H1 (cell line): ENCODE results near the gene SLC30A3.

Experiments used
- CBX5 ChIP-seq: fragments of 300-800, 300-1000 bp; sonication (generic); IDR thresholded peaks from 2 replicates; pipeline ENCODE4 v1.7.1; 2016; ENCODE audit warnings: antibody characterized with exemption, low read length, low read depth
- CHD2 ChIP-seq: IDR thresholded peaks from 2 replicates; pipeline ENCODE4 v1.6.1; 2012; ENCODE audit warnings: low read length, improper control_type of control experiment
- EP300 ChIP-seq, 2 experiments: IDR thresholded peaks; 1 replicate in 1 of 2; 2 replicates in 1 of 2; pipeline ENCODE4 v1.6.1; 2011 to 2012; ENCODE audit warnings: low read depth in 2 of 2, low read length in 2 of 2, mild to moderate bottlenecking in 2 of 2, borderline replicate concordance in 1 of 2, inconsistent platforms in 1 of 2, moderate library complexity in 1 of 2
- GABPA ChIP-seq: IDR thresholded peaks from 2 replicates; pipeline ENCODE4 v1.6.1; 2011; ENCODE audit warnings: mild to moderate bottlenecking, low read length, moderate library complexity, borderline replicate concordance; ENCODE audit not compliant: insufficient read depth
- GTF2F1 ChIP-seq: IDR thresholded peaks from 2 replicates; pipeline ENCODE4 v1.6.1; 2012; ENCODE audit warnings: low read depth, low read length, improper control_type of control experiment, borderline replicate concordance
- NANOG ChIP-seq: IDR thresholded peaks from 2 replicates; pipeline ENCODE4 v1.6.1; 2011; ENCODE audit warnings: low read length, low read depth, mild to moderate bottlenecking, inconsistent platforms; ENCODE audit not compliant: insufficient read depth, poor library complexity, severe bottlenecking
- POLR2A ChIP-seq, 2 experiments: IDR thresholded peaks; 1 replicate in 1 of 2; 2 replicates in 1 of 2; pipeline ENCODE4 v1.6.1; 2011; ENCODE audit warnings: low read depth in 2 of 2, low read length in 2 of 2, mild to moderate bottlenecking in 2 of 2; ENCODE audit errors: control extremely low read depth in 1 of 2
- RAD21 ChIP-seq, 2 experiments: IDR thresholded peaks in 1 of 2; conservative IDR thresholded peaks in 1 of 2; 2 replicates each; pipeline ENCODE4 v1.6.1; 2011; ENCODE audit warnings: low read depth in 2 of 2, low read length in 2 of 2, improper control_type of control experiment in 1 of 2, inconsistent platforms in 1 of 2, mild to moderate bottlenecking in 1 of 2, moderate library complexity in 1 of 2
- TAF1 ChIP-seq: IDR thresholded peaks from 2 replicates; pipeline ENCODE4 v1.6.1; 2011; ENCODE audit warnings: mild to moderate bottlenecking, low read depth, low read length
- YY1 ChIP-seq: IDR thresholded peaks from 2 replicates; pipeline ENCODE4 v1.6.1; 2011; ENCODE audit warnings: low read depth, mild to moderate bottlenecking, low read length
- TF ChIP-seq, protein P1 (sequence below): IDR thresholded peaks from 2 replicates; pipeline ENCODE4 v1.6.1; 2011; ENCODE audit warnings: low read depth, mild to moderate bottlenecking, low read length; ENCODE audit not compliant: insufficient read depth
- TF ChIP-seq, protein P2 (sequence below), 3 experiments: IDR thresholded peaks; 1 replicate in 2 of 3; 2 replicates in 1 of 3; pipeline versions ENCODE4 v1.5.1 to v1.6.1; 2011; ENCODE audit warnings: low read length in 3 of 3, mild to moderate bottlenecking in 3 of 3, inconsistent platforms in 2 of 3, low read depth in 1 of 3, moderate library complexity in 1 of 3; ENCODE audit not compliant: insufficient read depth in 1 of 3; ENCODE audit errors: control extremely low read depth in 1 of 3
- TF ChIP-seq, protein P3 (sequence below): IDR thresholded peaks from 2 replicates; pipeline ENCODE4 v1.6.1; 2011; ENCODE audit warnings: low read length, improper control_type of control experiment
- TF ChIP-seq, protein P4 (sequence below): IDR thresholded peaks from 2 replicates; pipeline ENCODE4 v1.6.1; 2012; ENCODE audit warnings: low read length, inconsistent platforms

DNA sequence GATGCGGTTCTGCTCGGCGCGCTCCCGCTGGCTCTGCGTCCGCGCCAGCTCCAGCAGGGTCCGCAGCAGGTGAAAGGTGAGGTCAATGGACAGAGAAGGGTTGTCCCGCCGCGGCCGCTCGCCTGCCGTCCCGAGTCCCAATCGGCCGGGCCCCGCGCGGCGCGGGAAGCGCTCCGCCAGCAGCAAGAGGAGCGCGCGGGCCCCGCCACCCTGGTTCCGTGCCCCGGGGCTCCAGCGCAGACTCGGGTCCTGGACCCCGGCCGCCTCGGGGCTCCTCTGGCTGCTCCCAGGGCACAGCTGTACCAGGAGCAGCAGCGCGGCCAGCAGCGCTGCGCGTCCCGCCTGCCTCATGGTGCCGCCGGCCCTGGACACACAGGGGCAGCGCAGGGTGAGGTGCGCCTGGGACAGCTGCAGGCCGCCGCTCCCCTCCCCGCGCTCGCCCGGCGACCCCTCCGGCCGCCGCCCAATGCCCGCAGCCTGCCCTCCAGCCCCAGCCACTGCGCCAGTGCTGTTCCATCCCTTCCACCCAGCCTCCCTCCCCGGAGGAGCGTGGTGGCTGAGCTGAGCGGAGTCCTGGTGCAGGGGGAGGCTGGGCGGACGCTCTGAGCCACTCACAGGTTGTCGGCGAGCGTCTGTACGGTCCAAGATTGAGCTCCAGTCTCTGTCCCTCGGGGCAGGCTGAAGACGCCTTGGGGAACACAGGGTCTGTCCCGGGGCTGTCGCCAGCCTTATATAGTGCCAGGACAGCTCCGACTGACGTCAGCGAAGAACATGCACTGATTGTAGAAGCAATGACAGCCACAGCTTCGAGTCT is 44.9 kb upstream of the SLC30A3 start:
- TF ChIP-seq, protein P1, sequence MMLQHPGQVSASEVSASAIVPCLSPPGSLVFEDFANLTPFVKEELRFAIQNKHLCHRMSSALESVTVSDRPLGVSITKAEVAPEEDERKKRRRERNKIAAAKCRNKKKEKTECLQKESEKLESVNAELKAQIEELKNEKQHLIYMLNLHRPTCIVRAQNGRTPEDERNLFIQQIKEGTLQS: no peak
- TF ChIP-seq, protein P2, sequence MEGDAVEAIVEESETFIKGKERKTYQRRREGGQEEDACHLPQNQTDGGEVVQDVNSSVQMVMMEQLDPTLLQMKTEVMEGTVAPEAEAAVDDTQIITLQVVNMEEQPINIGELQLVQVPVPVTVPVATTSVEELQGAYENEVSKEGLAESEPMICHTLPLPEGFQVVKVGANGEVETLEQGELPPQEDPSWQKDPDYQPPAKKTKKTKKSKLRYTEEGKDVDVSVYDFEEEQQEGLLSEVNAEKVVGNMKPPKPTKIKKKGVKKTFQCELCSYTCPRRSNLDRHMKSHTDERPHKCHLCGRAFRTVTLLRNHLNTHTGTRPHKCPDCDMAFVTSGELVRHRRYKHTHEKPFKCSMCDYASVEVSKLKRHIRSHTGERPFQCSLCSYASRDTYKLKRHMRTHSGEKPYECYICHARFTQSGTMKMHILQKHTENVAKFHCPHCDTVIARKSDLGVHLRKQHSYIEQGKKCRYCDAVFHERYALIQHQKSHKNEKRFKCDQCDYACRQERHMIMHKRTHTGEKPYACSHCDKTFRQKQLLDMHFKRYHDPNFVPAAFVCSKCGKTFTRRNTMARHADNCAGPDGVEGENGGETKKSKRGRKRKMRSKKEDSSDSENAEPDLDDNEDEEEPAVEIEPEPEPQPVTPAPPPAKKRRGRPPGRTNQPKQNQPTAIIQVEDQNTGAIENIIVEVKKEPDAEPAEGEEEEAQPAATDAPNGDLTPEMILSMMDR (IDR thresholded peaks at IDR 0.05; ENCODE audit: control extremely low read depth in 1 of 3, insufficient read depth in 1 of 3, low read depth in 1 of 3, low read length in 3 of 3): no peak
- TF ChIP-seq POLR2A (IDR thresholded peaks at IDR 0.05; ENCODE audit: control extremely low read depth in 1 of 2, low read depth in 2 of 2, low read length in 2 of 2) (no peak), NANOG (no peak), TAF1 (no peak), EP300 (IDR thresholded peaks at IDR 0.05; ENCODE audit: borderline replicate concordance in 1 of 2, low read depth in 2 of 2, low read length in 2 of 2) (no peak), YY1 (no peak), RAD21 (IDR thresholded peaks at IDR 0.05 in 1 of 2, conservative IDR thresholded peaks at IDR 0.05 in 1 of 2; ENCODE audit: low read depth in 2 of 2, low read length in 2 of 2) (no peak), CBX5 (no peak), CHD2 (no peak), GABPA (no peak), GTF2F1 (no peak)
- TF ChIP-seq, protein P3, sequence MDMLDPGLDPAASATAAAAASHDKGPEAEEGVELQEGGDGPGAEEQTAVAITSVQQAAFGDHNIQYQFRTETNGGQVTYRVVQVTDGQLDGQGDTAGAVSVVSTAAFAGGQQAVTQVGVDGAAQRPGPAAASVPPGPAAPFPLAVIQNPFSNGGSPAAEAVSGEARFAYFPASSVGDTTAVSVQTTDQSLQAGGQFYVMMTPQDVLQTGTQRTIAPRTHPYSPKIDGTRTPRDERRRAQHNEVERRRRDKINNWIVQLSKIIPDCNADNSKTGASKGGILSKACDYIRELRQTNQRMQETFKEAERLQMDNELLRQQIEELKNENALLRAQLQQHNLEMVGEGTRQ: no peak
- TF ChIP-seq, protein P4, sequence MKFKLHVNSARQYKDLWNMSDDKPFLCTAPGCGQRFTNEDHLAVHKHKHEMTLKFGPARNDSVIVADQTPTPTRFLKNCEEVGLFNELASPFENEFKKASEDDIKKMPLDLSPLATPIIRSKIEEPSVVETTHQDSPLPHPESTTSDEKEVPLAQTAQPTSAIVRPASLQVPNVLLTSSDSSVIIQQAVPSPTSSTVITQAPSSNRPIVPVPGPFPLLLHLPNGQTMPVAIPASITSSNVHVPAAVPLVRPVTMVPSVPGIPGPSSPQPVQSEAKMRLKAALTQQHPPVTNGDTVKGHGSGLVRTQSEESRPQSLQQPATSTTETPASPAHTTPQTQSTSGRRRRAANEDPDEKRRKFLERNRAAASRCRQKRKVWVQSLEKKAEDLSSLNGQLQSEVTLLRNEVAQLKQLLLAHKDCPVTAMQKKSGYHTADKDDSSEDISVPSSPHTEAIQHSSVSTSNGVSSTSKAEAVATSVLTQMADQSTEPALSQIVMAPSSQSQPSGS: no peak
